ENCODE measurements around the gene MTMR10.

DNA sequence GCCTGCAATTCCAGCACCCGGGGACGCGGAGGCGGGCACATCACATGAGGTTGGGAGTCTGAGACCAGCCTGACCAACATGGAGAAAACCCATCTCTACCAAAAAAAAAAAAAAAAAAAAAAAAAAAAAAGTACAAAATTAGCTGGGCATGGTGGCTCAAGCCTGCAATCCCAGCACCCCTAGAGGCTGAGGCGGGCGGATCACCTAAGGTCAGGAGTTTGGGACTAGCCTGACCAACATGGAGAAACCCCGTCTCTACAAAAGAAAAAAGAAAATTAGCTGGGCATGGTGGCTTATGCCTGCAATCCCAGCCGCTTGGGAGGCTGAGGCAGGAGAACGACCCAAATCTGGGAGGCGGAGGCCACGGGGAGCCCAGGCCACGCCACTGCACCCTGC lies 95.2 kb downstream of the MTMR10 start:
- TF ChIP-seq, protein P1, sequence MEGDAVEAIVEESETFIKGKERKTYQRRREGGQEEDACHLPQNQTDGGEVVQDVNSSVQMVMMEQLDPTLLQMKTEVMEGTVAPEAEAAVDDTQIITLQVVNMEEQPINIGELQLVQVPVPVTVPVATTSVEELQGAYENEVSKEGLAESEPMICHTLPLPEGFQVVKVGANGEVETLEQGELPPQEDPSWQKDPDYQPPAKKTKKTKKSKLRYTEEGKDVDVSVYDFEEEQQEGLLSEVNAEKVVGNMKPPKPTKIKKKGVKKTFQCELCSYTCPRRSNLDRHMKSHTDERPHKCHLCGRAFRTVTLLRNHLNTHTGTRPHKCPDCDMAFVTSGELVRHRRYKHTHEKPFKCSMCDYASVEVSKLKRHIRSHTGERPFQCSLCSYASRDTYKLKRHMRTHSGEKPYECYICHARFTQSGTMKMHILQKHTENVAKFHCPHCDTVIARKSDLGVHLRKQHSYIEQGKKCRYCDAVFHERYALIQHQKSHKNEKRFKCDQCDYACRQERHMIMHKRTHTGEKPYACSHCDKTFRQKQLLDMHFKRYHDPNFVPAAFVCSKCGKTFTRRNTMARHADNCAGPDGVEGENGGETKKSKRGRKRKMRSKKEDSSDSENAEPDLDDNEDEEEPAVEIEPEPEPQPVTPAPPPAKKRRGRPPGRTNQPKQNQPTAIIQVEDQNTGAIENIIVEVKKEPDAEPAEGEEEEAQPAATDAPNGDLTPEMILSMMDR (conservative IDR thresholded peaks at IDR 0.05; ENCODE audit: low read depth, low read length), result no peak
- TF ChIP-seq EZH2 (IDR thresholded peaks at IDR 0.05; ENCODE audit: low read length, unreplicated experiment) (no peak), EZH2phosphoT487 (IDR thresholded peaks at IDR 0.05; ENCODE audit: borderline replicate concordance, low read length) (no peak)

All from PC-3 (cell line).